NCI-H1092 (cell line): ENCODE measurements around the gene JAKMIP1.

ENCODE experiments used
- DNase-seq: peaks from one replicate; lab custom pipeline; 2025; lab: John Stamatoyannopoulos, UW

The JAKMIP1 gene

GRCh38 chr4:6180841-6181631, 19.3 kb downstream of the JAKMIP1 start:
- DNase-seq = no peak

- no peak for DNase-seq
These were observed 21.0 kb downstream of the JAKMIP1 start for GRCh38 chr4:6179362-6179761.

GRCh38 chr4:6178757-6179156, 21.6 kb downstream of the JAKMIP1 start:
- no peak for DNase-seq

GRCh38 chr4:6177587-6178197, 22.7 kb downstream of the JAKMIP1 start:
- no peak for DNase-seq

DNA sequence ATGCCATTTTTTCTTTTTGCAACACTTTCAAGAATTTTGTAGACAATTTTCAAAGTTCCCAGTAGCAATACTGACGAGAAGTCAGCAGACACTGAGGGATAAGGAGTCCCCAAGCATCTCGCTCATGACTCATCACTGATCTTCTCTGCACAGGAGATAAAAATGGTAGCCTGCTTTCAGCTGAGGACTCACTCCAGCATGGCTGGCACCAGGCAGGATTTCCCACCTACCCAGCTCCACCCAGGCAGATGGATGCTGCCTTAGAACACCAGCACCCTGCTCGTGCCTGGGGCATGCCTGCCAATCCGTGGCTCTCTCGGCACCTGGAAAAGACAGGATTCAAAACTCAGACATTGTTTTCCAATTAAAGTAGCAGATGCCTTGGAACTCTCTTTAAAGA, 24.9 kb downstream of the JAKMIP1 start:
- no peak for DNase-seq

DNA sequence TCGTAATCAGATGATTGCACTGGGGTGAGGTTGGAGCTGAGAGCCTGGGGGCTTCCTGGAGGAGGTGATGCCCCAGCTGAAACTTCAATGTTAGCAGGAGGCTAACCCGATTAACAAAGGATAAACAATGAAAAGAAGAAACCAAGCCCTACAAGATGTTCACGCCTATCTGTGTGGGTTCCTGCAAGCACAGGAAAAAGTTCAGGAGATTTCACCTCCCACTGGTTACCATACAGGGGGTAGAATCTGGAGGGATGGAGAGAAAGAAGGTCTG, 27.5 kb downstream of the JAKMIP1 start:
- DNase-seq = no peak

DNA sequence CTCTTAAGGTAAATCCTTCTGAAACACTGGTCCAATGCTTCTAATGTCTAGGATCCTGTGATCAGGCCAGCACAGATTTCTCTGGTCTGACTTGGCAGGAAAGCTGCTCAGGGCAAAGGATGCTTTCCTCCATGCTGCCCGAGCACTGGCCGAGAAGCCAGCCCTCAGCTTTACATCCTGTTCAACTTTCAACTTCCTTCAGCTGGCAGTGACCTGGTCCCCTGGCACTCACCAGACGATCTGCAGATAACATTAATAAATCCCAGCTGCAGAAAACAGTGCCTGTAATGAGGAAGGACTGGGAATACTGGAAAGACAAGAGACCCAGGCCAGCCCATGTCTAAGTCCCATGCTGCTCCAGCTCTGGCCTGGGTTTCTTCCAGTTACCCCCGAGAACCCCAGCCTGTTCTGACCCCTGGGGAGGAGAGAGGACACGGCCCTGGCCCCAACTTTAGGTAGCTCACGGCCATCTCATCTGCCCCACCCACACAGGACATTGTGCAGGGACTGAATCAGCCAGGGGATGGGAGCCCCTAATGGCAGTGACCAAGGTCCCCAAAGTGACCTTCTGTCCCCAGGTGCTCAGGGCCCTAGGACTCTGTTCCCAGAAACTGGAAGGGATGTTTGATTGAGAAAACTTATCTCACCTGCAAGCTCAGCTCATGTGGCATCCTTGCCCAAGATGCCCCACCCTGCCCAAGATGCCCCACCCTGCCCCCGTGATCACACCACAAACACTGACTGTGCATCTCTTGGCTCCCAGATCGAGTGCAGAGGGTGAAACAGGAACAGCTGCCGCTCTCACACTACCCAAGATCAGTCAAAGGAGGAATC, 28.0 kb downstream of the JAKMIP1 start:
- DNase-seq = no peak

DNA sequence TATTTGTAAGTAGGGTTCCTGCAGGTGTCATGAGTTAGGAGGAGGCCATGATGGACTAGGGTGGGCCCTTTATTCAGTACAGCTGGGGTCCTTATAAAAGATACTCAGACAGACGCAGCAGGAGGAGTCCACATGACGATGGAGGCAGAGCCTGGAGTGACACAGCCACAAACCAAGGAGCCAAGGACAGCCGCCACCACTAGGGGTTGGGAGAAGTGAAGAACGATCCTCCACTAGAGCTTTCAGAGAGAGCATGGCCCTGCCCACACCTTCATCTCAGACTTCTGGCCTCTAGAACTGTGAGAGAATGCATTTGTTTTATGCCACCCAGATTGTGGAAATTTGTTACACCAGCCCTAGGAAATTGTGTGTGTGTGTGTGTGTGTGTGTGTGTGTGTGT, 31.1 kb downstream of the JAKMIP1 start:
- no peak for DNase-seq

GRCh38 chr4:6165766-6166165, 34.6 kb downstream of the JAKMIP1 start:
- DNase-seq = no peak

GRCh38 chr4:6162885-6163284, 37.5 kb downstream of the JAKMIP1 start:
- DNase-seq = no peak

- no peak for DNase-seq
These were observed 38.4 kb downstream of the JAKMIP1 start for GRCh38 chr4:6161921-6162464.

DNA sequence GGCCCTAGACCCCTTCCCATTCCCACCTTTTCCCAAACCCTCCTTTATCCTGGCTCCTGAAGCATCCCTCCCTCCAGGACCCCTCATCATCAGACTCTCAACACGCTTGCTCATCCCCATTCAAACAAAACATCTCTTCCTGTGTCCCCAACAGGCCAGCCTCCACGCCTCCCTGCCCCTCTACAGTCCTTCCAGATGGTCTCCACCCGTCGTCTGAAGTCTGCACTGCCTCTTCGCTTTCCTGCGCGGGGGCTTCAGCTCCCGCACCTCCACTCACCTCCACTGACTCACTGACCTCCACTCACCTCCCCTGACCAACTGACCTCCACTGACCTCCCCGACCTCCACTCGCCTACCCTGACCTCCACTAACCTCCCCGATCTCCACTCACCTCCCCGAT, 39.8 kb downstream of the JAKMIP1 start:
- no peak for DNase-seq

- no peak for DNase-seq
These were observed 42.4 kb downstream of the JAKMIP1 start for GRCh38 chr4:6157926-6158325.

- DNase-seq = no peak
These were observed 44.2 kb downstream of the JAKMIP1 start for GRCh38 chr4:6155996-6156750.

- no peak for DNase-seq
These were observed 45.5 kb downstream of the JAKMIP1 start for GRCh38 chr4:6154875-6155274.

- no peak for DNase-seq
These were observed 46.5 kb downstream of the JAKMIP1 start for GRCh38 chr4:6153874-6154273.

DNA sequence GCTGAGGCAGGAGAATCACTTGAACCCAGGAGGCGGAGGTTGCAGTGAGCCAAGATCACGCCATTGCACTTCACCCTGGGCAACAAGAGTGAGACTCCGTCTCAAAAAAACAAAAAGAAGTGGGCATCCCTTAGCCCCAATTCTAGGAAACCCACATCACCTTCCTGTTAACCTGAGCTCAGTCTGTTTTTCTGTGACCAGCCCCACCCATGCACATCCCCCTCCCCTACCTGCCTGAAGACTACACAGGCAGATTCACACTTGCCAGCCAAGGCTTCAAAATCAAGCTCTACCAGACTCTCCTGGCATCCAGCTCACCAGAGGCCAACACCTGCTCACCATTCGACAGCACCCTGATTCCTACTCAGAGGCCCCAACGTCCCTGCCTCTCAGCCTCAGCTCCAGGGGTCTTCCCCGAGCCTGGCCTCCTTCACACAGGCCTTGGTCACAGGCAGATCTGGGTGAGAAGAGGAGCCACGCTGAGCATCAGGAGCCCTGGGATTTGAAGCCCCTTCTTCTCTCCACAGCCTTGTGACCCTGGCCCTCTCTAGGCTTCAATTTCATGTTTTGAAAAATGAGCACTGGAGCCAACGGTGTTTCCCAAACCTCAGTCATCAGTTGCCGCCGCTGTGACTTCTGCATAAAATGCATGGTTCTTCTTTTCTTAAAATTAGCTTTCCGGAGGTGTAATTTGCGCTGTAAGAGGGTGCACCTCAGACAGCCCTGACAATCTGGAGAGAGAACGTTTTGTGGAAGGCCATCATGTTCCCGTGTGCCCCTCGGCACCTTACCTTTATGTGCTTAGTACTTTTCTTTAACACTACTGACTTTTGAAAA, 47.3 kb downstream of the JAKMIP1 start:
- DNase-seq = no peak

DNA sequence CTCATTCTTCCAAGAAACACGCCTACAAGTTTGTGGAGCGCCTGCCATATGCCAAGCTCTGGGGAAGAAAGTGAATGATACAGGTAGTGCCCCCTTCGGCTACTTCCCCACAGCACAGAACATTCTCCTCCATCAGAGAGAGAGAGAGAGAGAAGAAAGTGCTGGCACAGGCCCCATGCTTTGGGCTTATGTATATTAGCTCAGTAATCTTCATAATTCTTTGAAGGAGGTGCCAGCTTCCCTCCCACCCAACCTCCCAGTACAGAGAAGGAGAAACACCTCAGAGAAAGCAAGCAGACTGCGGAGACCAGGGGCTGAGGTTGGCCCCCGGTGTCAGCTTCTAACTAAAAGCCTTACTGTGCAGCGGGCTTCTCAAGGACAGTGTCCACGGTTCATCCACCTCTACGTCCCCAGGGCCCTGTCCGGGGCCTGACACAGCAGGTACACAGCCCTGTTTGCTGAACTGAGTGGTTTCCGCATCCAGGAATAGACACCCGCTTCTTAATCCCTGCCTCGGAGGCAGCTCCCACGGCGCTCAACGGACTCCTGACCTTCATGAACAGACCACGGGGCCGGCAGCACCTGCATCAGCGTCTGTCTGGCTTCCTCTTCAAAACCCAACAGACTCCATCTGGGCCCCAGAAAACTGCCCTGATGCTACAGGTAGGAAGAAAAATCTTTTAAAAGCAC, 50.2 kb downstream of the JAKMIP1 start:
- no peak for DNase-seq

DNA sequence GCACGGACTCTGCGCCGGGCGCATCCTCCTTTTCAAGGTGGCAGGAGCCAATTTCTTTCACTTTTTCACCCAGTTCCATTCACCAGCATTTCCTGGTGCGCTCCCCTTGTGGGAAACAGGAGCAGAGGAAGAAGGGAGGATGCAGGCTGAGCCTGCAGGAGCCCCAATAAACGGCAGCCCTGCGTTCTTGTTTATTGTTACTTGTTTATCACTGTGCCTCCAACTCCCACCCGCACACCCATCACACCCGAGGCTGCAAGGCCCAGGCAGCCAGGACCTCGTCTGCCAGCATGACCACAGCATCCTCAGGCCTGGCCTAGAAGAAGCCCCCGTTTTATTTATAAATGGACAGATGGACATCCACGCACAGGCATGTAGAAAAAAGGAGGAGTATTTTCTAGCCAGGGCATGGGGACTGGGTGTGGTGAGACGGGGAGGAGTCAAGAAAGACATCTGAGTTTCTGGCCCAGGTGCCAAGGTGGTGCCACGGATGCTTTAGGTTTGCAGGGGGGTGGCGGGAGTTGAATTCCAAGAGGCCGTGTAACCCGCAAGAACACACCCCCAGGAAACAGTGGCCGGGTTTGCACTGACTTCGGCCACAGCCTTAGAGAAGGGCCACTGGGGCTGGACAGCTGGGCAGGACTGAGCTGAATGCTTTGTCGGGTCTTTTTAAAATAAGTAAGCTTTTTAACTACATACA, 51.7 kb downstream of the JAKMIP1 start:
- DNase-seq = no peak

DNA sequence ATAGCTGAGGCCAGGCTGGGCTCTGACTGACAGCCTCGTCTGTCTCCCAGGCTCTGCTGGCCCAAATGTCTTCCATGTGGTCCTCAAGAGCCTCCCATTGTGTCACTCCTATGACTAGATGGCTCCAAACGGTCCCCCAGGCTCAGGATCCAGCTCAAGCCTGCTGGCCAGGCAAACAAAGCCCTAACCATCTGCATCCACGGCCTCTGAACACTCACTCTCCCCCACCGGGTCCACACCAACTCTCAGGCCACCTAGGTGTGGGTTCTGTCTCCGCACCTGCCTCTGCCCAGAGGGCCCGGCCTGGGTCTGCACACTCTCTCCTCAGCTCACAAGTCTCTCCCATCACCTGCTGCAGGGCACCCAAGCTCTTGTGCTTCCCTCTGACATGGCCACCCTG, 52.9 kb downstream of the JAKMIP1 start:
- DNase-seq = no peak
